Psoas muscle (tissue), 8 donors: ENCODE measurements around the gene LTN1. TPM values are rescaled to one million over a fixed set of nuclear protein-coding genes. Genes with fewer than 3 reads are reported as not detected.

Source experiments
- ATAC-seq, 4 donors: fragments of 200-7000 bp; cut with Tn5 transposase; one replicate each; pipeline ENCODE4 v1.9.1; 2020; ENCODE audit warnings: moderate library complexity in 3 of 4, mild to moderate bottlenecking in 2 of 4
- DNase-seq, 2 donors: peaks; one replicate each; pipeline ENCODE4 v3.0.0-alpha.2; 2020
- H3K27ac ChIP-seq: fragments of 200-600 bp; one replicate; pipeline ENCODE4 v1.8.0; 2022
- H3K27me3 ChIP-seq, 3 donors: fragments of 200-600 bp in 1 of 3; one replicate each; pipeline versions ENCODE4 v1.6.1 to v1.8.0; 2013 to 2022; ENCODE audit warnings: low read length in 2 of 3, mild to moderate bottlenecking in 2 of 3, moderate library complexity in 1 of 3; ENCODE audit not compliant: insufficient read depth in 3 of 3
- H3K36me3 ChIP-seq, 2 donors: fragments of 200-600 bp in 1 of 2; one replicate each; pipeline versions ENCODE4 v1.6.1 to v1.8.0; 2013 to 2022; ENCODE audit warnings: low read depth in 1 of 2, mild to moderate bottlenecking in 1 of 2, moderate library complexity in 1 of 2; ENCODE audit not compliant: insufficient read depth in 1 of 2
- H3K4me1 ChIP-seq: fragments of 200-600 bp; one replicate; pipeline ENCODE4 v1.8.0; 2022
- H3K4me3 ChIP-seq: fragments of 200-600 bp; one replicate; pipeline ENCODE4 v1.8.0; 2022; ENCODE audit warnings: mild to moderate bottlenecking
- H3K9me3 ChIP-seq: fragments of 200-600 bp; one replicate; pipeline ENCODE4 v1.8.0; 2022
- WGBS, 3 donors: extraction: QIAGEN DNeasy Blood & Tissue Kit; methylation state at CpG; one replicate each; pipeline versions ENCODE4 v1.1.6 to v1.1.7; 2013; 5-methylcytosine and 5-hydroxymethylcytosine counted together
- intact Hi-C, 2 donors: fragments of 100-400 bp; cut with DNase I; formaldehyde crosslinking; loops; one replicate each; pipeline versions ENCODE4 v1.11.0 to v1.14.2; 2022
- polyA plus RNA-seq, 3 donors: library from polyadenylated mRNA; stranded (reverse); fragments of 200-250 nt; gene quantifications; one replicate each; pipeline ENCODE4 v1.2.3, GENCODE V29; 2013
- total RNA-seq, 4 donors: library from RNA; stranded (reverse); fragmentation: NEBNext Ultra II Directional in 2 of 4; extraction: Animal tissue kit (Norgen Biotek cat#: 25700) in 2 of 4; gene quantifications; one replicate each; pipeline versions ENCODE4 v1.2.1 to v1.2.4, GENCODE V29; 2021 to 2023
- TF ChIP-seq, protein P1 (sequence below): fragments of 200-600 bp; IDR thresholded peaks from one replicate; pipeline ENCODE4 v1.8.0; 2022; ENCODE audit warnings: antibody characterized with exemption
- donor health status: healthy with polysubstance abuse.
- donor health status: DM: no; HTN: no; CAD: no; lungs with moderate emphysema.
- donor health status: Bipolar disorder and iron deficiency.
- donor health status: healthy.
- donor health status: DM: yes; HTN: yes; CAD: no.
- donor health status: DM: no; HTN: no; CAD: no.
- donor health status: DM: no; HTN: no; CAD: no.
- donor health status: DM: yes; HTN: yes; CAD: no.

Gene LTN1
- total and polyA plus RNA-seq, 7 donors = 5.7 to 22.2 (median 17.8) TPM

DNA sequence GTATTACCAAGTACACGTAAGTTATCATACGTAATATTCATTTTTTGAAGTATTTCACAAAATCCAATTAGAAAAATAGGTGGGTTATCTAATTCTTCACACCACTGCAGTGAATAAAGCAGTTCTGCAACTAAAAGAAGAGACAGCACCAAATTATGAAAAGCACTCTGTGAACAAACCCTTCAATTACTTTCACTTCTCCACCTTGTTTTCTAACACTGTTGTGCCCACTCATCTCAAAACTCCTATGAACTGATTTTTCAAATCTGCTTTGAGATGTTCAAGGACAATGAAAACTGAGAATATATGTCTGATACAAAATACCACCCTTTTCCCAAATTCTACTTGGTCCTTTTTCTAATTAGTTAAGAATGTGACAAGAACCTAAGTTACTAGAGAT, 39.4 kb downstream of the LTN1 start:
- Histone ChIP-seq H3K4me3 (no peak overlapping the region), H3K9me3 (no peaks in the 10 kb centered on the region), H3K4me1 (no peaks in the 10 kb centered on the region), H3K36me3 (peaks cover 7 to 98% of the 10 kb centered on the region in 2 donors), H3K27ac (no peak overlapping the region), H3K27me3 (no peaks in the 10 kb centered on the region)
- intact Hi-C loops = no loop called here
- DNase-seq (no peak), ATAC-seq (no peak)
- 98 to 99% (median 99%) methylated on average over 2 of the region's 2 CpGs for WGBS, 3 donors
- TF ChIP-seq, protein P1, sequence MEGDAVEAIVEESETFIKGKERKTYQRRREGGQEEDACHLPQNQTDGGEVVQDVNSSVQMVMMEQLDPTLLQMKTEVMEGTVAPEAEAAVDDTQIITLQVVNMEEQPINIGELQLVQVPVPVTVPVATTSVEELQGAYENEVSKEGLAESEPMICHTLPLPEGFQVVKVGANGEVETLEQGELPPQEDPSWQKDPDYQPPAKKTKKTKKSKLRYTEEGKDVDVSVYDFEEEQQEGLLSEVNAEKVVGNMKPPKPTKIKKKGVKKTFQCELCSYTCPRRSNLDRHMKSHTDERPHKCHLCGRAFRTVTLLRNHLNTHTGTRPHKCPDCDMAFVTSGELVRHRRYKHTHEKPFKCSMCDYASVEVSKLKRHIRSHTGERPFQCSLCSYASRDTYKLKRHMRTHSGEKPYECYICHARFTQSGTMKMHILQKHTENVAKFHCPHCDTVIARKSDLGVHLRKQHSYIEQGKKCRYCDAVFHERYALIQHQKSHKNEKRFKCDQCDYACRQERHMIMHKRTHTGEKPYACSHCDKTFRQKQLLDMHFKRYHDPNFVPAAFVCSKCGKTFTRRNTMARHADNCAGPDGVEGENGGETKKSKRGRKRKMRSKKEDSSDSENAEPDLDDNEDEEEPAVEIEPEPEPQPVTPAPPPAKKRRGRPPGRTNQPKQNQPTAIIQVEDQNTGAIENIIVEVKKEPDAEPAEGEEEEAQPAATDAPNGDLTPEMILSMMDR = no peak

DNA sequence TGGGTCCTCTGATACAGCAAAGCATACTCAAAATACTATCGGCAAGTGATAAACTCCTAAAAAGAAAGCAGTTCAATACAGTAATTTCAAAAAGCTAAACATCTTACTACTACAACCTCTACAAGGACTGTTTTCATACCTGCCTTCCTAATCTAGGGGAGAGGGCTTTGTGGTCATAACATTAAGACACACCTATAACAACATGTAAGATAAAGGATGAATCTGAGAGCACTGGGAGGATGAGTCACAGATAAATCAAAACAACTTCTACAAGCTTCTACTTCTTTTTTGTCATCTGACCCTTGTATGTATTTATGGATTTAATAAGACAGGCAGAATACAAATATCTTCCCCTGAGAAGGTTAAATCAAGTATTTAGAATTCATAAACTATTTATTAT, 40.0 kb downstream of the LTN1 start:
- H3K4me3 ChIP-seq = no peak overlapping the region
- H3K4me1 ChIP-seq = no peaks in the 10 kb centered on the region
- no peak overlapping the region for H3K27ac ChIP-seq
- intact Hi-C loops = no loop called here
- H3K36me3 ChIP-seq = peaks cover 7 to 94% of the 10 kb centered on the region in 2 donors
- no peaks in the 10 kb centered on the region for H3K27me3 ChIP-seq
- TF ChIP-seq, protein P1 = no peak
- no peak for ATAC-seq
- DNase-seq = no peak
- WGBS, 3 donors = 93 to 100% (median 97%) methylated on average over 1 of the region's 1 CpG
- H3K9me3 ChIP-seq = no peaks in the 10 kb centered on the region

DNA sequence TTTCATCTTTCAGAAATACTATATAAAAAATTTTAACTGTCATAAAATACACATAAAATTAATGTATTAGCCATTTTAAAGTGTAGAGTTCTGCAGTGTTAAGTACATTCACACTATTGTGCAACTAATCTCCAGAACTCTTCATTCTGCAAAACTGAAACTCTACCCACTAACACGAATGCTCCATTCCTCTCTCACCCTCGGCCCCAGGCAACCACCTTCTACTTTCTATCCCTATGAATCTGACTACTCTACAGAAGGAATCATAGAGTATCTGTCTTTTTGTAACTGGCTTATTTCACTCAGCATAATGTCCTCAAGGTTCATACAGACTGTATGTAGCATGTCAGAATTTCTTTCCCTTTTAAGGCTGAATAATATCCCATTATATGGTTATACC, 43.4 kb downstream of the LTN1 start:
- TF ChIP-seq, protein P1 = no peak
- H3K27ac ChIP-seq = no peak overlapping the region
- no peak overlapping the region for H3K4me3 ChIP-seq
- DNase-seq = no peak
- H3K4me1 ChIP-seq = no peaks in the 10 kb centered on the region
- H3K9me3 ChIP-seq = no peaks in the 10 kb centered on the region
- H3K27me3 ChIP-seq = no peaks in the 10 kb centered on the region
- 90 to 96% (median 90%) methylated on average over 2 of the region's 2 CpGs for WGBS, 3 donors
- intact Hi-C loops = loop anchor here in 1 of 2 donors (10.0 kb wide), 2 partner anchors 195 to 435 kb away; no protein-coding TSS in a partner anchor
- ATAC-seq = no peak
- peaks cover 7 to 95% of the 10 kb centered on the region in 2 donors for H3K36me3 ChIP-seq

DNA sequence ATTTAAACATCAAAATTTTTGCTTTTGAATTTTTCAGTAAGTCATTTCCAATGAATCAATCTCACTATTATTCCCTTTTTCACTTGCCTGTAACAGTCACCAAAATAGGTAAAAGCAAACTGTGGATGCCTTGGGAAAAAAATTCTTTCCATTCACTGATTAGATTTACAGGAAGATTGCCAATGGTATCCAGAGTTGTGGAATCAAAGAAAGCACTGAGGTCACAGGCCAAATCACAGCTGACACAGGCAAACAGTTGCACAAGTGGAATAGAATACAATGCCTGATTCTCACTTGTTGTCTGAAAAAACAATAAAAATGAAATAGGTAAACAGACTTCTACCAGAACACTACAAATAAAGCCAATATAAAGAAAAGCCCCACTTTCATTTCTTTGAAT, 48.4 kb downstream of the LTN1 start:
- no peaks in the 10 kb centered on the region for H3K27me3 ChIP-seq
- no peak overlapping the region for H3K27ac ChIP-seq
- H3K36me3 ChIP-seq = peaks cover 0 to 95% of the 10 kb centered on the region in 2 donors
- no peaks in the 10 kb centered on the region for H3K4me1 ChIP-seq
- no peak for ATAC-seq
- H3K9me3 ChIP-seq = no peaks in the 10 kb centered on the region
- TF ChIP-seq, protein P1 = no peak
- no peak for DNase-seq
- intact Hi-C loops = loop anchor here in 1 of 2 donors (10.0 kb wide), 2 partner anchors 189 to 429 kb away; no protein-coding TSS in a partner anchor
- H3K4me3 ChIP-seq = no peak overlapping the region

DNA sequence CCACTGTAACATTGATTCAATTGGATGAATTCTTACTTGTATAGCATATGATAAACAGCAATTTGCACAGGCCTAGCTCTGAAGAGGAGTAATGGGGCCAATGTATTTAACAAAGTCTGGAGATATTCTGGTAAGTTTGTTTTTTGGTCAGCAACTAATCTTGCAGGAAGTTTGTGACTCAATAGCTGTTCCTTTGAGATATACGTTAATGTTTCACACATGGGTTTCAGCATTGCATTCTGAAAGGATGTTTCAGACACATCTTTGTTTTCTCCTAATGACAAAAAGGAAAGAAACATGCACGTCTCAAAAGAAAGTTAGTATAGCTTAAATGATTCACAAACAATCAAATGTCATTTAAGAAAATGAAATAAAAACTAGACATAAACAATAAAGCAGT, 49.0 kb downstream of the LTN1 start:
- no peak for ATAC-seq
- Histone ChIP-seq H3K4me3 (no peak overlapping the region), H3K36me3 (peaks cover 0 to 95% of the 10 kb centered on the region in 2 donors), H3K4me1 (no peaks in the 10 kb centered on the region), H3K27me3 (no peaks in the 10 kb centered on the region), H3K9me3 (no peaks in the 10 kb centered on the region), H3K27ac (no peak overlapping the region)
- intact Hi-C loops = loop anchor here in 1 of 2 donors (10.0 kb wide), 2 partner anchors 189 to 429 kb away; no protein-coding TSS in a partner anchor
- no peak for DNase-seq
- WGBS, 3 donors = 78 to 82% (median 79%) methylated on average over 2 of the region's 2 CpGs
- TF ChIP-seq, protein P1 = no peak
